CD14-positive monocyte (primary cell): ENCODE results near the gene SLC4A1AP. TPM values are rescaled to one million over a fixed set of nuclear protein-coding genes. Genes with fewer than 3 reads are reported as not detected.

Source experiments
- DNase-seq, 3 donors: peaks; one replicate each; pipeline ENCODE4 v3.0.0-alpha.2; 2011 to 2022
- H2AFZ ChIP-seq: 2 replicates; pipeline ENCODE4 v1.6.0; 2012; ENCODE audit warnings: mild to moderate bottlenecking, low read depth, low read length, inconsistent platforms; ENCODE audit not compliant: insufficient read depth, poor library complexity, severe bottlenecking
- H3K27ac ChIP-seq, 2 donors: 1 replicate in 1 of 2; 2 replicates in 1 of 2; pipeline ENCODE4 v1.5.1; 2012 to 2013; ENCODE audit warnings: low read length in 2 of 2, control low read depth in 1 of 2, inconsistent platforms in 1 of 2, low read depth in 1 of 2, mild to moderate bottlenecking in 1 of 2
- H3K27me3 ChIP-seq, 2 donors: one replicate each; pipeline versions ENCODE4 v1.6.0 to v1.6.1; 2011 to 2013; ENCODE audit warnings: low read length in 2 of 2; ENCODE audit not compliant: control insufficient read depth in 2 of 2, insufficient read depth in 2 of 2
- H3K36me3 ChIP-seq, 2 donors: replicated peaks in 1 of 2; 1 replicate in 1 of 2; 2 replicates in 1 of 2; pipeline versions ENCODE4 v1.5.1 to v1.6.1; 2012 to 2013; ENCODE audit warnings: low read length in 2 of 2, control low read depth in 1 of 2, inconsistent platforms in 1 of 2, mild to moderate bottlenecking in 1 of 2; ENCODE audit not compliant: insufficient read depth in 2 of 2, control insufficient read depth in 1 of 2
- H3K4me1 ChIP-seq, 2 donors: 1 replicate in 1 of 2; 2 replicates in 1 of 2; pipeline versions ENCODE4 v1.5.1 to v1.6.1; 2012 to 2013; ENCODE audit warnings: low read length in 2 of 2, control low read depth in 1 of 2, inconsistent platforms in 1 of 2, mild to moderate bottlenecking in 1 of 2, moderate library complexity in 1 of 2; ENCODE audit not compliant: insufficient read depth in 2 of 2, control insufficient read depth in 1 of 2
- H3K4me2 ChIP-seq: replicated peaks from 2 replicates; pipeline ENCODE3; 2012; ENCODE audit warnings: low read length, moderate library complexity, mild to moderate bottlenecking; ENCODE audit not compliant: poor library complexity, severe bottlenecking; ENCODE audit errors: extremely low read depth
- H3K4me3 ChIP-seq, 3 experiments: fragments of 200-600 bp in 1 of 3; sonication (generic) in 1 of 3; replicated peaks in 1 of 3; 1 replicate in 2 of 3; 2 replicates in 1 of 3; pipeline ENCODE4 v1.5.1; 2011 to 2013; ENCODE audit warnings: low read length in 3 of 3, mild to moderate bottlenecking in 3 of 3, control low read depth in 2 of 3, low read depth in 2 of 3, inconsistent platforms in 1 of 3, moderate library complexity in 1 of 3
- H3K79me2 ChIP-seq: 2 replicates; pipeline ENCODE4 v1.6.0; 2012; ENCODE audit warnings: mild to moderate bottlenecking, control low read depth, inconsistent platforms, low read length, moderate library complexity; ENCODE audit not compliant: insufficient read depth
- H3K9ac ChIP-seq: 2 replicates; pipeline ENCODE4 v1.6.0; 2017; ENCODE audit warnings: low read length, mild to moderate bottlenecking; ENCODE audit not compliant: insufficient read depth, poor library complexity, severe bottlenecking
- H3K9me3 ChIP-seq, 2 donors: replicated peaks in 1 of 2; 1 replicate in 1 of 2; 2 replicates in 1 of 2; pipeline versions ENCODE4 v1.5.1 to v1.6.1; 2012 to 2013; ENCODE audit warnings: low read length in 2 of 2, control low read depth in 1 of 2; ENCODE audit not compliant: control insufficient read depth in 1 of 2, insufficient read depth in 1 of 2
- H4K20me1 ChIP-seq: 2 replicates; pipeline ENCODE4 v1.6.0; 2012; ENCODE audit warnings: mild to moderate bottlenecking, low read length, control low read depth, moderate library complexity; ENCODE audit not compliant: insufficient read depth
- H3K27ac Mint-ChIP-seq, 7 donors: one replicate each; pipeline ENCODE4 v1.8.0; 2020; ENCODE audit warnings: mild to moderate bottlenecking in 7 of 7, mixed read lengths in 7 of 7, moderate library complexity in 6 of 7, inconsistent platforms in 2 of 7
- H3K27me3 Mint-ChIP-seq, 3 donors: one replicate each; pipeline ENCODE4 v1.8.0; 2021 to 2022; ENCODE audit warnings: low read depth in 3 of 3, mild to moderate bottlenecking in 3 of 3, mixed read lengths in 3 of 3, moderate library complexity in 3 of 3, inconsistent platforms in 1 of 3
- H3K36me3 Mint-ChIP-seq, 2 donors: one replicate each; pipeline ENCODE4 v1.8.0; 2020; ENCODE audit warnings: mixed read lengths in 2 of 2, inconsistent platforms in 1 of 2, mild to moderate bottlenecking in 1 of 2
- H3K4me1 Mint-ChIP-seq: one replicate; pipeline ENCODE4 v1.8.0; 2020; ENCODE audit warnings: mild to moderate bottlenecking, mixed read lengths
- H3K4me3 Mint-ChIP-seq, 2 donors: one replicate each; pipeline ENCODE4 v1.8.0; 2020; ENCODE audit warnings: mild to moderate bottlenecking in 2 of 2, mixed read lengths in 2 of 2, moderate library complexity in 1 of 2
- H3K9me3 Mint-ChIP-seq, 7 donors: one replicate each; pipeline ENCODE4 v1.8.0; 2020 to 2022; ENCODE audit warnings: mixed read lengths in 7 of 7, mild to moderate bottlenecking in 6 of 7, moderate library complexity in 6 of 7, inconsistent platforms in 2 of 7
- CTCF ChIP-seq: fragments of 200-600 bp; IDR thresholded peaks from one replicate; pipeline ENCODE4 v1.8.0; 2022; ENCODE audit warnings: antibody characterized with exemption, mild to moderate bottlenecking
- WGBS: methylation state at CpG from one replicate; pipeline ENCODE4 v1.1.5; 2013; ENCODE audit warnings: missing lambda C conversion rate; ENCODE audit not compliant: insufficient coverage; 5-methylcytosine and 5-hydroxymethylcytosine counted together
- intact Hi-C, 2 donors: fragments of 100-400 bp; cut with micrococcal nuclease; formaldehyde crosslinking; loops; one replicate each; pipeline versions ENCODE4 v1.15.0 to v1.15.1; 2023
- polyA plus RNA-seq, 3 donors: library from polyadenylated mRNA; depleted of rRNA in 1 of 3; unstranded in 2 of 3; stranded (reverse) in 1 of 3; fragments of 300-500 nt in 2 of 3; fragments of >200 nt in 1 of 3; fragmentation: Illumina TruSeq in 2 of 3; gene quantifications; 1 replicate in 2 of 3; 2 replicates in 1 of 3; pipeline ENCODE4 v1.2.3, GENCODE V29; 2012 to 2021

Gene SLC4A1AP
- polyA plus RNA-seq, 3 donors: 12.7 to 24.9 (median 18.3) TPM

DNA sequence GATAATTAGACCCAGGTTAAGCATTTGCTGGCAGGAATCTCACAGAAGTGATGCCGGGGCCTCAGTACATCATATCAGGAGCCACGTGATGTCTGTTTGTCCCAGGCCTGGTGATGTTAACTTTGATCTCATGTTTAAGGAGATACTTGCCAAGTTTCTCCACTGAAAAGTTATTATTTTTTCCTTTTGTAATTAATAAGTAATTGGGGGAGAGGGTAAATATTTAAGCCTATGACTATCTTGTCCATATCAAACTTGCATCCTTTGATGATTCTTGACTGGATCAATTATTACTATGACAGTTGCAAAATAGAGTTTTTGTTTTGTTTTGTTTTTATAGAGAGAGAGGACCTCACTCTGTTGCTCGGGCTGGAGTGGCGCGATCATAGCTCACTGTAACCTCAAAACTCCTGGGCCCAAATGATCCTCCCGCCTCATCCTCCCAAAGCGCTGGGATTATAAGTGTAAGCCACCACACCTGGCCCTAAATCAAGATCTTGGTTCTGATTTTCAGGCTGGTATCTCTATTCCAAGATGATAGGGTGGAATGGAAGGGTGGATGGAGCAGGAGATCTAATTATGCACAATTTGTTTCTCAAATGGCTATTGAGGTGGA, 46.4 kb downstream of the SLC4A1AP start:
- no peak overlapping the region for H3K27ac Mint-ChIP-seq
- peaks cover 13 to 20% (median 14%) of the 10 kb centered on the region in 3 donors for H3K27me3 Mint-ChIP-seq
- no peaks in the 10 kb centered on the region for H4K20me1 ChIP-seq
- H3K4me1 Mint-ChIP-seq: peaks cover 15% of the 10 kb centered on the region
- no peaks in the 10 kb centered on the region for H3K79me2 ChIP-seq
- WGBS: 93% methylated on average over 3 of the region's 7 CpGs
- H3K36me3 ChIP-seq: no peaks in the 10 kb centered on the region
- H2AFZ ChIP-seq: no peak overlapping the region
- intact Hi-C loops: loop anchor here in 1 of 2 donors (5.0 kb wide), 1 partner anchor 682 kb away; the partner anchor contains the start of gene FOSL2
- no peaks in the 10 kb centered on the region for H3K9me3 ChIP-seq
- H3K27me3 ChIP-seq: peaks cover 8% of the 10 kb centered on the region in 2 donors
- no peak for DNase-seq
- H3K4me2 ChIP-seq: no peak overlapping the region
- no peak overlapping the region for H3K27ac ChIP-seq
- H3K4me1 ChIP-seq: peaks cover 11 to 13% of the 10 kb centered on the region in 2 donors
- H3K9me3 Mint-ChIP-seq: peaks cover 0 to 9% (median 3%) of the 10 kb centered on the region in 7 donors
- H3K4me3 Mint-ChIP-seq: no peak overlapping the region
- no peak overlapping the region for H3K9ac ChIP-seq
- H3K4me3 ChIP-seq: no peak overlapping the region
- TF ChIP-seq CTCF: no peak
- H3K36me3 Mint-ChIP-seq: peaks cover 0 to 8% of the 10 kb centered on the region in 2 donors

- H3K4me1 ChIP-seq: peaks cover 8 to 12% of the 10 kb centered on the region in 2 donors
- WGBS: 94% methylated on average over 6 of the region's 8 CpGs
- no peak overlapping the region for H3K4me3 ChIP-seq
- H3K79me2 ChIP-seq: no peaks in the 10 kb centered on the region
- no peak for TF ChIP-seq CTCF
- no peak overlapping the region for H3K27ac ChIP-seq
- H3K36me3 ChIP-seq: no peaks in the 10 kb centered on the region
- H3K27me3 ChIP-seq: peaks cover 11 to 12% of the 10 kb centered on the region in 2 donors
- peaks cover 19 to 22% (median 19%) of the 10 kb centered on the region in 3 donors for H3K27me3 Mint-ChIP-seq
- peaks cover 12% of the 10 kb centered on the region for H3K4me1 Mint-ChIP-seq
- H3K4me3 Mint-ChIP-seq: no peak overlapping the region
- DNase-seq: peak in 2 of 3 donors; percentile 21 to 50
- H3K36me3 Mint-ChIP-seq: peaks cover 0 to 8% of the 10 kb centered on the region in 2 donors
- H3K27ac Mint-ChIP-seq: no peak overlapping the region
- intact Hi-C loops: no loop called here
- no peak overlapping the region for H3K4me2 ChIP-seq
- peaks cover 0 to 11% (median 3%) of the 10 kb centered on the region in 7 donors for H3K9me3 Mint-ChIP-seq
- H3K9ac ChIP-seq: no peak overlapping the region
- H3K9me3 ChIP-seq: no peaks in the 10 kb centered on the region
- no peak overlapping the region for H2AFZ ChIP-seq
- no peaks in the 10 kb centered on the region for H4K20me1 ChIP-seq
Measured at GRCh38 chr2:27710640-27711430, 47.1 kb downstream of the SLC4A1AP start.
